ENCODE measurements around the gene EXPH5.

Gene EXPH5

GRCh38 chr11:108561535-108561991, 32.0 kb downstream of the EXPH5 start:
- DNase-seq, result no peak

GRCh38 chr11:108559904-108560303, 33.7 kb downstream of the EXPH5 start:
- no peak for DNase-seq

GRCh38 chr11:108559340-108559739, 34.2 kb downstream of the EXPH5 start:
- no peak for DNase-seq

- DNase-seq, result no peak
Observed at GRCh38 chr11:108558222-108558621, 35.3 kb downstream of the EXPH5 start.

GRCh38 chr11:108556019-108556418, 37.5 kb downstream of the EXPH5 start:
- DNase-seq, result no peak

- DNase-seq, result no peak
Observed at GRCh38 chr11:108551651-108552462, 41.7 kb downstream of the EXPH5 start.

GRCh38 chr11:108549319-108549885, 44.2 kb downstream of the EXPH5 start:
- no peak for DNase-seq

- DNase-seq, result no peak
Observed at GRCh38 chr11:108545909-108546501, 47.6 kb downstream of the EXPH5 start.

GRCh38 chr11:108543316-108543964, 50.1 kb downstream of the EXPH5 start:
- no peak for DNase-seq

- no peak for DNase-seq
Observed at GRCh38 chr11:108541531-108541930, 52.0 kb downstream of the EXPH5 start.

- no peak for DNase-seq
Observed at GRCh38 chr11:108538502-108538901, 55.1 kb downstream of the EXPH5 start.

GRCh38 chr11:108538022-108538424, 55.5 kb downstream of the EXPH5 start:
- DNase-seq, result no peak

GRCh38 chr11:108536783-108537182, 56.8 kb downstream of the EXPH5 start:
- DNase-seq, result no peak

GRCh38 chr11:108535384-108535955, 58.1 kb downstream of the EXPH5 start:
- DNase-seq, result no peak

- DNase-seq, result no peak
Observed at GRCh38 chr11:108534274-108534882, 59.2 kb downstream of the EXPH5 start.

GRCh38 chr11:108530426-108530825, 63.1 kb downstream of the EXPH5 start:
- DNase-seq, result no peak

- DNase-seq, result no peak
Observed at GRCh38 chr11:108527382-108527781, 66.2 kb downstream of the EXPH5 start.

GRCh38 chr11:108525161-108525560, 68.4 kb downstream of the EXPH5 start:
- DNase-seq, result no peak

- DNase-seq, result no peak
Observed at GRCh38 chr11:108524422-108524821, 69.1 kb downstream of the EXPH5 start.

GRCh38 chr11:108522318-108522717, 71.2 kb downstream of the EXPH5 start:
- no peak for DNase-seq

- no peak for DNase-seq
Observed at GRCh38 chr11:108518581-108518980, 75.0 kb downstream of the EXPH5 start.

GRCh38 chr11:108516125-108516524, 77.4 kb downstream of the EXPH5 start:
- no peak for DNase-seq

- no peak for DNase-seq
Observed at GRCh38 chr11:108512708-108513107, 80.9 kb downstream of the EXPH5 start.
